Measurements from ENCODE around the gene ABHD15.

DNA sequence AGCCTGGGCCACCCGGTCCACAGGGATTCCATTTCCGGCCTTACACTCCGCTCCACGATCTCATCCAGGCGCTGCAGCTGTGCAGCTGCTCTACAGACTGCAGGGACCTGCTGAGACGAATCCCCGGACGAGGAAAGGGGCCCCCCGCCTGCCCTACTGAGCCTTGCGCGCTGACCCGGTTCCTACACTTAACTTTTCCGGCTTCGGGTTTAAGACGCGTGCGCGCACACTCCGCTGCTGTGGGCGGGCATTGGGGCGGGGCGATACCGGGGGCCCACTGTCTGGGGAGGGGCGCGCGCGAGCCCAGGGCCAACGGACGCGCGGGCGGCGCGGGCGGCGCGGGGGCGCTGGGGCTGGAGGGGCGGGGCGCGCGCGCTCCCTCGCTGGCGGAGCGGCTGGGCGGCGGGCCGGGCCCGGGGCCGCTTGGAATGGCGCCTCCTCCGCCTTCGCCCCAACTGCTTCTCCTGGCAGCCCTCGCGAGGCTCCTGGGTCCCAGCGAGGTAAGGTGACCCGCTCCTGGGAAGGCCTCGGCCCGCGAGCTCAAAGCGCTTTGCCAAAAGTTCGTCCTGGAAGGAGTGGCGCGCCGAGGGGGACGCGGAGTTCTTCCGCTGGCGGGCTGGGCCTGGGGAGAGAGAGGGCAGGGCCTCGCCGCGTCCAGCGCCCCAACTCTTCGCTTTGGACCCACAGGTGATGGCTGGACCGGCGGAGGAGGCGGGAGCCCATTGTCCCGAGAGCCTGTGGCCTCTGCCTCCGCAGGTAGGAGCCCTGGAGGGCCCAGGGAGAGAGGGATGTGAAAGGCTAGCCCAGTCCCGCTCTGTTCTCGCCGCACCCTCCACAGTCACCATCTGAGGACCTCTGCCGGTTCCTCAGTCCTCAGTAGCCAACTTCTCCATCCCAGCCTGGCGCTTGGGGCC lies 1.8 kb upstream of the ABHD15 start, which contains the start of gene TP53I13:
- no peak for TF ChIP-seq YY1 (IDR thresholded peaks at IDR 0.05; ENCODE audit: insufficient read depth, insufficient read length)
- TF ChIP-seq SUZ12 (IDR thresholded peaks at IDR 0.05; ENCODE audit: extremely low read depth, insufficient read depth, insufficient read length): no peak

All from NT2/D1 (cell line).